ENCODE measurements around the gene AHNAK. TPM values are rescaled to one million over a fixed set of nuclear protein-coding genes. Genes with fewer than 3 reads are reported as not detected.
"Not testable (repeated sequence)": the region's sequence is repeated elsewhere in the genome, so short reads cannot be mapped to it uniquely, and the experiment has no call there.

The AHNAK gene
- total RNA-seq, 4 donors from 2014 or later = 374 to 1,261 (median 571) TPM

DNA sequence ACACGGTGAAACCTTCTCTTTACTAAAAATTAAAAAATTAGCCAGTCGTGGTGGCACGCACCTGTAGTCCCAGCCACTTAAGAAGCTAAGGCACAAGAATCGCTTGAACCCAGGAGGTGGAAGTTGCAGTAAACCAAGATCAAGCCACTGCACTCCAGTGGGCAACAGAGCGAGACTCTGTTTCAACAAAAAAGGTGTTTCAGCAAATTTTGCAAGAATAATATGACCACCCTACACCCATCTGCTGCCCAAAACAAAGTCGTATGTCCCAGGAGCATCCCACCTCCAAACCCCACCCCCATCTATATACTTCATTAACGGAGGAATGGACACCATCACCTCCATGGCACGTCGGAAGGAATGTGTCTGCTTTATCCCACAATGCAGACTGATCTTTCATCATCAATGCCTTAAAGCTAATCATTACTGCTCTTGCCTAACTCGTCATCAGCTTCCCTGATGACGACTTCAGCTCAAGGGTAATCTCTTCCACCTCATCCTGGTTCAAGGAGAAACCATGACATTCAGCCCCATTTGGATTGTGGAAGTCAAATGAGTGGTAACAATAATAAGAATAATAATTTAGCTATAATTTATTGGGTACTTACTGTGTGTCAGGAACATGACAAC lies 93.7 kb downstream of the AHNAK start:
- DNase-seq = no peak
- no peak for ATAC-seq

DNA sequence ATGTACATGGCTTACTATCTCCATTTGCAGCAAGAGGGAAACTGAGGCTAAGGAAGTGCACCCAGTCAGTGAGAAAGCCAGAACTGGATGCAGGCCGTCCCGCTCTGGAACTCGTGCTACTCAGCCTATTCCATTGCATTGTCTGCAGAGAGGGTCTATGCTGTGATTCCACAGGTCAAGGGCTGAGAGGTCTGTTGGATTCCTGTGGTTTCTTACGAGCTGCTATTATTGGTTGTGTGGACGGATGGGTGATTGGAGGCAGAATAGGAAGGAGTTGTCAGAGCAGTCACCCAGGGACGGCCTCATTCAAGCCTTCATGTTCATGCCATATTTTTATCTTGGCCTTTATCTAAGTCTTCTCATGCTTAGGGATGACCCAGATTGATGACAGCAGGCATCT lies 94.3 kb downstream of the AHNAK start:
- Histone ChIP-seq H3K27me3 (no peaks in the 10 kb centered on the region), H3K4me3 (no peak overlapping the region), H3K36me3 (no peaks in the 10 kb centered on the region), H3K9me3 (no peaks in the 10 kb centered on the region), H3K27ac (no peak overlapping the region), H3K4me1 (no peaks in the 10 kb centered on the region)
- TF ChIP-seq, protein P1, sequence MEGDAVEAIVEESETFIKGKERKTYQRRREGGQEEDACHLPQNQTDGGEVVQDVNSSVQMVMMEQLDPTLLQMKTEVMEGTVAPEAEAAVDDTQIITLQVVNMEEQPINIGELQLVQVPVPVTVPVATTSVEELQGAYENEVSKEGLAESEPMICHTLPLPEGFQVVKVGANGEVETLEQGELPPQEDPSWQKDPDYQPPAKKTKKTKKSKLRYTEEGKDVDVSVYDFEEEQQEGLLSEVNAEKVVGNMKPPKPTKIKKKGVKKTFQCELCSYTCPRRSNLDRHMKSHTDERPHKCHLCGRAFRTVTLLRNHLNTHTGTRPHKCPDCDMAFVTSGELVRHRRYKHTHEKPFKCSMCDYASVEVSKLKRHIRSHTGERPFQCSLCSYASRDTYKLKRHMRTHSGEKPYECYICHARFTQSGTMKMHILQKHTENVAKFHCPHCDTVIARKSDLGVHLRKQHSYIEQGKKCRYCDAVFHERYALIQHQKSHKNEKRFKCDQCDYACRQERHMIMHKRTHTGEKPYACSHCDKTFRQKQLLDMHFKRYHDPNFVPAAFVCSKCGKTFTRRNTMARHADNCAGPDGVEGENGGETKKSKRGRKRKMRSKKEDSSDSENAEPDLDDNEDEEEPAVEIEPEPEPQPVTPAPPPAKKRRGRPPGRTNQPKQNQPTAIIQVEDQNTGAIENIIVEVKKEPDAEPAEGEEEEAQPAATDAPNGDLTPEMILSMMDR (IDR thresholded peaks at IDR 0.05 in 4 of 5, conservative IDR thresholded peaks at IDR 0.05 in 1 of 5) = no peak
- no peak for TF ChIP-seq POLR2A (IDR thresholded peaks at IDR 0.05)
- ATAC-seq (no peak), DNase-seq (no peak)
- in situ Hi-C loops (cut with MboI; ENCODE audit: low sequenced_read_pairs in 4 of 4) (no loop called here), intact Hi-C loops (cut with DNase I; ENCODE audit: low total_unique reads) (no loop called here)

More for the DNA sequence above, 93.7 kb downstream of the AHNAK start:
- intact Hi-C loops (cut with DNase I; ENCODE audit: low total_unique reads) = no loop called here
- no peaks in the 10 kb centered on the region for H3K4me1 ChIP-seq
- H3K27ac ChIP-seq = no peak overlapping the region
- no peaks in the 10 kb centered on the region for H3K27me3 ChIP-seq
- no peaks in the 10 kb centered on the region for H3K36me3 ChIP-seq
- H3K9me3 ChIP-seq = no peaks in the 10 kb centered on the region
- in situ Hi-C loops (cut with MboI; ENCODE audit: low sequenced_read_pairs in 4 of 4) = no loop called here
- H3K4me3 ChIP-seq = no peak overlapping the region
- no peak for TF ChIP-seq POLR2A (IDR thresholded peaks at IDR 0.05)
- TF ChIP-seq, protein P1 (IDR thresholded peaks at IDR 0.05 in 4 of 5, conservative IDR thresholded peaks at IDR 0.05 in 1 of 5) = no peak

DNA sequence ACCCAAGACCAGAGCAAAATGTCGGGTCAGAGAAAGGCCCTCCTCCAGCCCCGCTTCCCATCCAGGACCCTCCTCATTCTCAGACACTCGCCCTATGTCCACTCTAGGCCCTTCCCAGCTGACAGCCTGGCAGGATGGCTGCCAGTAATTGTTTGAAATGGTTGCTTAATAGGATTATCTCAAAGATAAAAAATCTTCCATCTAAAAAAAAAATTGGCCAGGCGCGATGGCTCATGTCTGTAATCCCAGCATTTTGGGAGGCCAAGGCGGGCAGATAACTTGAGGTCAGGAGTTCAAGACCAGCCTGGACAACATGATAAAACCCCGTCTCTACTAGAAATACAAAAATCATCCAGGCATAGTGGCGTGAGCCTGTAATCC lies 95.4 kb downstream of the AHNAK start:
- TF ChIP-seq, protein P1 (IDR thresholded peaks at IDR 0.05 in 4 of 5, conservative IDR thresholded peaks at IDR 0.05 in 1 of 5) = no peak
- no peak for TF ChIP-seq POLR2A (IDR thresholded peaks at IDR 0.05)
- ATAC-seq (no peak), DNase-seq (no peak)
- no peak overlapping the region for H3K27ac ChIP-seq
- in situ Hi-C loops (cut with MboI; ENCODE audit: low sequenced_read_pairs in 4 of 4) = no loop called here
- H3K4me1 ChIP-seq = peaks cover 0 to under 1% of the 10 kb centered on the region in 2 donors
- H3K9me3 ChIP-seq = no peaks in the 10 kb centered on the region
- no peaks in the 10 kb centered on the region for H3K36me3 ChIP-seq
- H3K4me3 ChIP-seq = no peak overlapping the region
- intact Hi-C loops (cut with DNase I; ENCODE audit: low total_unique reads) = no loop called here
- no peaks in the 10 kb centered on the region for H3K27me3 ChIP-seq

DNA sequence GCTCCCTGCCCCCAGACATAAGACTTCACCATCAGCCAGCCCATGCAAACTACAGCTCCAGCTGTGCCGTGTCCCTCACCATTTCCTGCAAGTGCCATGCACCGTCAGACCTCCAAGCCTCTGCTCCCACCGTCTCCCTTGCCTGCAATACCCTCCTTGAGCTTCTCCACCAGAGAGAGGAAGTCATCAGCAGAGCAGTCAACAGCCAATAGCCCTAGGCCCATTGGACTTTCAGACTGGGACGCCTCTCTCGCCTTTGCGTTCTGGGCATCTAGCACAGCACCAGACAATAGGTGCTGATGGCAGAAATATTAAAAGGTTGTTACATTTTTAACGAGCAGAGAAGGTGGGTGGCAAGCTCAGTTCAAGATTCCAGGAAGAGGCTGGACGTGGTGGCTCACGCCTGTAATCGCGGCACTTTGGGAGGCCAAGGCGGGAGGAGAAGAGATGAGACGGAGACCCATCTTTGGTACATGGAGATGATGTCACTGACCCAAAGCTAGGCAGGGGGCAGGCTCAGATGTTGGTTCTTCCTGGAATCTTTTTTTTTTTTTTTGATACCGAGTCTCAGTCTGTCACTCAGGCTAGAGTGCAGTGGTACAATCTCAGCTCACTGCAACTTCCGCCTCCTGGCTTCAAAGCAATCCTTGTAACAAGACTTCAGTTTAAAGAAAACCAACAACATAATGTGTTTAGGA lies 95.9 kb downstream of the AHNAK start:
- ATAC-seq (no peak), DNase-seq (no peak)
- H3K27ac ChIP-seq = no peak overlapping the region
- H3K9me3 ChIP-seq = no peaks in the 10 kb centered on the region
- no peak for TF ChIP-seq POLR2A (IDR thresholded peaks at IDR 0.05)
- TF ChIP-seq, protein P1 (IDR thresholded peaks at IDR 0.05 in 4 of 5, conservative IDR thresholded peaks at IDR 0.05 in 1 of 5) = no peak
- intact Hi-C loops (cut with DNase I; ENCODE audit: low total_unique reads) (no loop called here), in situ Hi-C loops (cut with MboI; ENCODE audit: low sequenced_read_pairs in 4 of 4) (no loop called here)
- H3K27me3 ChIP-seq = no peaks in the 10 kb centered on the region
- H3K36me3 ChIP-seq = no peaks in the 10 kb centered on the region
- peaks cover 0 to 6% of the 10 kb centered on the region in 2 donors for H3K4me1 ChIP-seq
- no peak overlapping the region for H3K4me3 ChIP-seq

DNA sequence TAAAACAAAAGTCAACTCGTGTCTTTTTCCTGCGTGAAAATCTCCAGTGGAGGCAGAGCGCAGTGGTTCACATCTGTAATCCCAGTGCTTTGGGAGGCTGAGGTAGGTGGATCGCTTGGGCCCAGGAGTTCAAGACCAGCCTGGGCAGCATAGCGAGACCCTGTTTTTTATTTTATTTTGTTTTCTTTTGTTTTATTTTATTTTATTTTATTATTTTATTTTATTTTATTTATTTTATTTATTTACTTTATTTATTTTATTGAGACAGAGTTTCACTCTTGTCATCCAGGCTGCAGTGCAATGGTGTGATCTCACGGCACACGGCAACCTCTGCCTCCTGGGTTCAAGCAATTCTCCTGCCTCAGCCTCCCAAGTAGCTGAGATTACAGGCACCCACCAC lies 96.7 kb downstream of the AHNAK start:
- H3K4me3 ChIP-seq, ATAC-seq: not testable (repeated sequence)

More for the DNA sequence above, 96.7 kb downstream of the AHNAK start:
- H3K9me3 ChIP-seq; H3K27me3 ChIP-seq; H3K27ac ChIP-seq; intact Hi-C loops (cut with DNase I; ENCODE audit: low total_unique reads); DNase-seq; H3K36me3 ChIP-seq; in situ Hi-C loops (cut with MboI; ENCODE audit: low sequenced_read_pairs in 4 of 4): not testable (repeated sequence)
- peaks cover 5 to 14% of the 10 kb centered on the region in 2 donors for H3K4me1 ChIP-seq
